SIG-M5 (cell line): Measurements from ENCODE around the gene ANKS1A.
"Not testable (repeated sequence)": the region's sequence is repeated elsewhere in the genome, so short reads cannot be mapped to it uniquely, and the experiment has no call there.

ENCODE experiments used
- DNase-seq: peaks from one replicate; lab custom pipeline; 2025; lab: John Stamatoyannopoulos, UW

ANKS1A gene

GRCh38 chr6:34999153-34999552, 110.1 kb downstream of the ANKS1A start:
- DNase-seq = not testable (repeated sequence)

- not testable (repeated sequence) for DNase-seq
Measured at GRCh38 chr6:34999962-35000361, 110.9 kb downstream of the ANKS1A start.

GRCh38 chr6:35001349-35001748, 112.3 kb downstream of the ANKS1A start:
- DNase-seq = not testable (repeated sequence)

GRCh38 chr6:35003886-35004530, 115.0 kb downstream of the ANKS1A start:
- not testable (repeated sequence) for DNase-seq

- no peak for DNase-seq
Measured at GRCh38 chr6:35007016-35007415, 118.0 kb downstream of the ANKS1A start.

- no peak for DNase-seq
Measured at GRCh38 chr6:35008858-35009257, 119.8 kb downstream of the ANKS1A start.

GRCh38 chr6:35011096-35012041, 122.3 kb downstream of the ANKS1A start:
- no peak for DNase-seq

GRCh38 chr6:35013701-35014100, 124.6 kb downstream of the ANKS1A start:
- no peak for DNase-seq

- no peak for DNase-seq
Measured at GRCh38 chr6:35014341-35014740, 125.3 kb downstream of the ANKS1A start.

- no peak for DNase-seq
Measured at GRCh38 chr6:35014786-35015185, 125.7 kb downstream of the ANKS1A start.

GRCh38 chr6:35015476-35015875, 126.4 kb downstream of the ANKS1A start:
- DNase-seq = no peak

- no peak for DNase-seq
Measured at GRCh38 chr6:35015996-35016395, 126.9 kb downstream of the ANKS1A start.

GRCh38 chr6:35016502-35017321, 127.7 kb downstream of the ANKS1A start:
- DNase-seq = no peak

GRCh38 chr6:35017411-35018181, 128.5 kb downstream of the ANKS1A start:
- DNase-seq = no peak

GRCh38 chr6:35018182-35018519, 129.1 kb downstream of the ANKS1A start:
- DNase-seq = no peak

GRCh38 chr6:35018746-35019145, 129.7 kb downstream of the ANKS1A start:
- no peak for DNase-seq

GRCh38 chr6:35019171-35019570, 130.1 kb downstream of the ANKS1A start:
- DNase-seq = no peak

GRCh38 chr6:35019831-35020230, 130.8 kb downstream of the ANKS1A start:
- no peak for DNase-seq

- no peak for DNase-seq
Measured at GRCh38 chr6:35021004-35021403, 131.9 kb downstream of the ANKS1A start.

- DNase-seq = no peak
Measured at GRCh38 chr6:35023091-35024000, 134.3 kb downstream of the ANKS1A start.
